AG08396 (cell line): ENCODE results near the gene IMPDH1.

Experiments
- DNase-seq: peaks from one replicate; pipeline ENCODE4 v3.0.0; 2012; ENCODE audit warnings: low spot score, mixed read lengths

The IMPDH1 gene

GRCh38 chr7:128387216-128388144, 22.3 kb downstream of the IMPDH1 start:
- DNase-seq, result peak; percentile 93

DNA sequence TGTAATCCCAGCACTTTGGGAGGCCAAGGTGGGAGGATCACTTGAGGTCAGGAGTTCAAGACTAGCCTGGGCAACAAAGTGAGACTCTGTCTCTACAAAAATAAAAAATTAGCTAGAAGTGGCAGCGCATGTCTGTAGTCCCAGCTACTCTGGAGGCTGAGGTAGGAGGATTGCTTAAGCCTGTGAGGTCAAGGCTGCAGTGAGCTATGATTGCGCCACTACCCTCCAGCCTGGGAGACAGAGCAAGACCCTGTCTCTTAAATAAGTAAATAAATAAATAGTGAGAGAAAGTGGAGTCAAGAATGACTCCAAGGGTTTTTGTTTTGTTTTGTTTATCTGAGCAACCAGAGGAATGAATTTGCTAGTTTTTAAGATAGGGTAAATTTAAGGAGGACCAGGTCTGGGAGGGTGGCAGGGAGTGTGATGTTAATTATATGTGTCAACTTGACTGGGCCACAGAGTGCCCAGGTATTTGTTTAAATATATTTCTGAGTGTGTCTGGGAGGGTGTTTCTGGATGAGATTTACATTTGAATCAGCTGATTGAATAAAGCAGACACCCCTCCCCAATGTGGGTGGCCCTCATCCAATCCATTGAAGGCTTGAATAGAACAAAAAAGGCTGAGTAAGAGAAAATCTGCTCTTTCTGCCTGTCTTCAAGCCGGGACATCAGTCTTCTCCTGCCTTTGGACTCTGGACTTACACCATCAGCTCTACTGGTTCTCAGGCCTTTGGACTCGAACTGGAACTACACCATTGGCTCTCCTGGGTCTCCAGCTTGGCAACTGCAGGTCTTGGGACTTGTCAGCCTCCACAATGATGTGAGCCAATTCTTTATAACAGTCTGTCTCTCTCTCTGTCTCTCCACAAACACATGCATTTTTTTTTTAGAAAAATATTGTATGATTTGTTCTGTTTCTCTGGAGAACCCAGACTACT, 23.5 kb downstream of the IMPDH1 start:
- DNase-seq, result no peak

GRCh38 chr7:128384726-128385125, 25.1 kb downstream of the IMPDH1 start:
- no peak for DNase-seq

DNA sequence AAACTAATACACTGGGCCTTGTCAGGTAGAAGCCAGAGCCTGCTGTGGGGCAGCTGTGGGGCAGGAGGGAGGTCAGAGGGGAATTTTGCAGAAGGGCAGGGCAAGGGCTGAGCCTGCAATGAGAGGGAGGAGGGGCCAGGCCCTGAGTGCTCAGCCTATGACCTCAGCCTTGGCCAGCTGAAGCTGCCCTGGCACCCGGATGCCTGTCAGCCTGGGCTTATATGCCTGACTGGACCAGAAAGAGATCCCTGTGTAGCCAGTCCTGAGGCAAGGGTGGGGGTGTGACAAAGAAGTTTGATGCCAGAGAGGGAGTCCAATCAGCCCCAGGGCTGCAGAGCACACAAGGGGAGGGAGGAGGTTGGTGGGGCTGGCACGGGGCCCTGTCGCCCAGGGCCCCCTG, 26.0 kb downstream of the IMPDH1 start:
- no peak for DNase-seq

- no peak for DNase-seq
These were observed 28.5 kb downstream of the IMPDH1 start for GRCh38 chr7:128381161-128381821.

GRCh38 chr7:128380483-128381106, 29.2 kb downstream of the IMPDH1 start:
- no peak for DNase-seq

DNA sequence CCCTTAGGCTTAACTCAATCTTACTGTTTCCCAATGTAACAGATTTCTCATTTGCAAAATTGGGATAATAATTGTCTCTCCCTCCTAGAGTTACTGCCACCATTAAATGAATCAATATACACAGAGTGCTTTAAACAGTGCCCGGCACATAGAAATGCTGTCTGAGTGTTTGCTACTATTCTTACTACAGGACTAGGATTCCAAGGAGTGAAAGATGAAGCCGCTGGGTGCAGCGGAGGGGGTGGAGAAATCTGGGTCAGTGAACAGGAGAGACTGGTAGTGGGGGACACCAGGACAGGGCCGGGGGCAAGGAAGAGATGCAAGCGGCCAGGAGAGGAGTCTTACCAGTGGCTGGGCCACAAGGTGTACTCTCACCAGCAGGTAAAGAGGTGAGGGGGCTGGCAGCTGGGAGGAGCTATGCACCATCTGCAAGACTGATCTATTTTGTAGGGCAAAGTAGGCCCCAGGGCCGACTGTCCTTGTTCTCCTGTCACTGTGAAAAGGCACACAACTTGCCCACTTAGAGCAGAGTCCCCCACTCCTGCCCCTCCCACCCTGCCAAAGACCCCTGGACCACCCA, 29.8 kb downstream of the IMPDH1 start:
- no peak for DNase-seq

- no peak for DNase-seq
These were observed 31.1 kb downstream of the IMPDH1 start for GRCh38 chr7:128378637-128379036.

DNA sequence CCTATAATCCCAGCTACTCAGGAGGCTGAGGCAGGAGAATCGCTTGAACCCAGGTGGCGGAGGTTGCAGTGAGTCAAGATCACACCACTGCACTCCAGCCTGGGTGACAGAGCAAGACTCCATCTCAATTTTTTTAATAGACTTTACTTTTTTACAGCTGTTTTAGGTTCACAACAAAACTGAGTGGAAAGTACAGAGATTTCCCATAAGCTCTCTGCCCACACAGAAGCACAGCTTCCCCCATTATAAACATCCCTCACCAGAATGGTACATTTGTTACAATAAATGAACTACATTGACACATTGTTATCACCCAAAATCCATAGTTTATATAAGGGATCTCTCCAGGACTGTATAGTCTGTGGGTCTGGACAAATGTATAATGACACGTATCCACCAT, 33.7 kb downstream of the IMPDH1 start:
- DNase-seq, result no peak

- DNase-seq, result no peak
These were observed 35.7 kb downstream of the IMPDH1 start for GRCh38 chr7:128374041-128374440.

DNA sequence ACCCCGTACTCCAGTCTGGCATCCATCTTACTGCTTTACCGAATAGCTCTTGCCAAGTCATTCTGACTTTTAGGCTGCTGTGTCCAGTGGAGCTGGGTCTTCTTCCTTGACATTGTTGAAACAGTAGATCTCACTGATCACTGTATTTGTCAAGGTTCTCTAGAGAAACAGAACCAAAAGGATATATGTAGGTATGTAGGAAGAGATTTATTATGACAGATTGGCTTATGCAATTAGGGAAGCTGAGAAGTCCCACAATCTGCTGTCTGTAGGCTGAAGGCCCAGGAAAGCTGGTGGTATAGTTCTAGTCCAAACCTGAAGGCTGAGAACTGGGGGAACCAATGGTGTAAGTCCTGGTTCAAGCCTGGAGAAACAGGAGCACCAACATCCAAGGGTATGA, 36.2 kb downstream of the IMPDH1 start:
- no peak for DNase-seq

DNA sequence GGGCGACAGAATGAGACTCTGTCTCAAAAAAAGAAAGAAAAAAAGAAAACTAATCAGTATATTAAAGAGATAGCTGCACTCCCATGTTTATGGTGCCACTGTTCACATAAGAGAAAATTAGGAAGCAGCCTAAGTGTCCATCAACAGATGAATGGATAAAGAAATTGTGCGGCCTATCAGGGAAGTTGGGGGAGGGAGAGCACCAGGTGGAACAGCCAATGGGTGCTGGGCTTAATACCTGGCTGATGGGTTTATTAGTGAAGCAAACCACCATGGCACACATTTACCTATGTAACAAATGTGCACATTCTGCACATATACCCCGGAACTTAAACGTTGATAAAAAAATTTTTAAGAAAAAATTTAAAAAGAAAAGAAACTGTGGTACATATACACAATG, 39.3 kb downstream of the IMPDH1 start:
- DNase-seq, result no peak

GRCh38 chr7:128366986-128367385, 42.8 kb downstream of the IMPDH1 start:
- DNase-seq, result no peak

DNA sequence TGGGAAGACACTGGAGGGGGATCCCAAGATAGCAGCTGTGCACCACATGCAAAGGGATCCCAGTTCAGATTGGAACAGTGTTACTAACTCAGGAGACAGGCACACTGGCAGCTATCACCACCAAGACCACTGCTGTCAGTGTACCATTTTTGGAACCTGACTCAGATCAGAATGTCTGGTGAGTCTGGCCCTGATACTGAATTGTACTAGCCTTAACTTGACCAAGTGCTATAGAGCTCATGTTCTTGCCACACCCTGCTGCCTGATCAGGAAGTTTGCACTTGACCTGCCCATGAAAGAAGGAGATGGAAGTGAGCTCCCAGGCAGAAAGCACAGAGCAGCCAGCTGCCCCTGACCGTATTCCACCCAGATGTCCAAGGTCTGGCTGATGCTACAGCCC, 43.5 kb downstream of the IMPDH1 start:
- DNase-seq, result peak; percentile 4

- DNase-seq, result no peak
These were observed 44.4 kb downstream of the IMPDH1 start for GRCh38 chr7:128365432-128365831.

- DNase-seq, result no peak
These were observed 45.5 kb downstream of the IMPDH1 start for GRCh38 chr7:128364166-128364870.

DNA sequence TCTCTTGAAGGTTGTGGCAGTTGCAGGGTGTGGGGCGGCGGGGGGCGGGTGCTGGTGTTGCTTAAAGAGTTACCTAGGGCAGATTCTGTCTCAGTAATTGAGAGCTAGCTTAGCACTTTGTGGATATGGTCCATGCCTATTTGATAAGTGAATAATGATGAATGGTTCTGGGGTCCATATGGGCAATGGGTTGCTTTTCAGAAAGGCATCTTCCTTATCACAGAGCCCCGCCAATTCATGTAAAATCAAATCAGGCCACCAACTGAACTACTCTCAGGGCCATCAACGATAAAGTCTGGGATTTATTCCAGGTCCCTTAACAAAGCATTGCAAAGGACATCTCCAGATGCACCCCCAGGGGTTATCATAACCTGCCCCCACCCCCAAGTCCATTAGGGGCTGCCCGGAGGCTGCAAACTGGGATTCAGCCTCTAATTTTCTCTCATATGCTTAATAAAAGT, 46.5 kb downstream of the IMPDH1 start:
- DNase-seq, result no peak

GRCh38 chr7:128362670-128363069, 47.1 kb downstream of the IMPDH1 start:
- peak; percentile 77 for DNase-seq

DNA sequence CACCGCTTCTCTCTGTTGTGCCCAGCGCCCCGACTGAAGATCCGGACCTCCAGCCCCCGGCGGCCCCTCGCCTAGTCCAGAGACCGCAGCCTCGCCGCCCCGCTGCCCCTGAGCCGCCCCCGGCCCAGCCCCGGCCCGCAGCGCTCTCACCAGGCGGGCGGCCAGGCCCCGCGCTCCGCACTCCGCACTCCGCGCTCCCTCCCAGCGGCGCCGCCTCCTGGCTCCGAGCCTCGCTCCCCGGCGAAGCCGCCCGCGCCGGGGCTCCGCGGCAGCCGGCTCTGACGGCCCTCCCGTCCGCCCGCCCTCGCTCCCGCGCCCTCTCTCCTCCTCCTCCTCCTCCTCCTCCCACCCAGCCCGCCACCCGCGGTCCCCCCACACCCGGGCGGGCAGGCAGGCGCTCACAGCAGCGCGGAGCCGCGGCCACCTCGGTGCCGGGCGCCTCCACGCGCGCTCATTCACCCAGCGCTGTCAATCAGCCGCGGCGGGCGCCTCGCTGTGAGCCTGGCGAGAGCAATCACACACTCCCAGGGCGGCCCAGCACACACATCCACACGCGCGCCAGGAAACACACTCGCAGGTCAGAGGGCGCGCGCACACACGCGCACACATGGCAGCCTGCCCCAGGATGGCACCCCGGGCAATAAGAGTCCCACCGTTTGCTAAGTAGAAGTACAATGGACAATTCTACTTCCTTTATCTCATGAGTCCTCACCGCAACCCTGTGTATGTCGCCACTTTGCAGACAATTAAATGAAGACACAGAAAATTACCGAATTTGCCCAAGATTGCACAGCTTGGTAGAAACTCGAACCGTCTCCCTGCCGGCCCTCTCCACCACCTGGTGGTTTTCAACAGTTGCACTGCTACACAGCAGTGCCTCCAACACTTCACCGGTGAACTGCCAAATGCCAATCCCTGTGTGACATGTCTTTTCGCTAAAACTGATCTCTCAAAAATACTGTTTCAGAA, 48.1 kb downstream of the IMPDH1 start, which contains the start of gene PRRT4:
Gene PRRT4, minus strand, starts transcription at position 280 of the 969 bp plus-strand sequence.
- DNase-seq, result peak; percentile 78

- peak; percentile 18 for DNase-seq
These were observed 49.5 kb downstream of the IMPDH1 start for GRCh38 chr7:128360359-128360678.
